DMS79 (cell line): ENCODE data around the gene OLFM2.
"Not testable (repeated sequence)": the region's sequence is repeated elsewhere in the genome, so short reads cannot be mapped to it uniquely, and the experiment has no call there.

Experiments used
- DNase-seq: peaks from one replicate; lab custom pipeline; 2025; lab: John Stamatoyannopoulos, UW

The OLFM2 gene

GRCh38 chr19:9861503-9861902, 74.8 kb downstream of the OLFM2 start:
- no peak for DNase-seq

DNA sequence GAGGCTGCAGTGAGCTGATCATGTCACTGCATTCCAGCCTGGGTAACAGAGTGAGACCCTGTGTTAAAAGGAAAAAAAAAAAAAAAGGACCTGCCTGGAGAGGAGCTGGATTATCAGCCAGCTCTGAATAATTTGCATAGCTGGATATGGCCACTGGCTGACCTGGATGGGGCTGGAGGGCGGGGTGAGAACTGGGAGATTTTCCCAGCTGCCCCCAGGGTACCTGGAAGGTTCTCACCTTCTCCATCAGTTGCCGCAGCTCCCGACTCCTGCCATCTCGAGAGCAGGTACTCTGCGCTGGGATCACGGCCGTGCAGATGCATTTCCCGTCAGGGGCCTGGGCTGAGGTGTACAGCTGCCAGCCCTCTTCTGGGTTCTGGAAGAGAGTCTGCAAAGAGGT, 75.9 kb downstream of the OLFM2 start:
- no peak for DNase-seq

GRCh38 chr19:9858766-9859165, 77.5 kb downstream of the OLFM2 start:
- DNase-seq, result no peak

DNA sequence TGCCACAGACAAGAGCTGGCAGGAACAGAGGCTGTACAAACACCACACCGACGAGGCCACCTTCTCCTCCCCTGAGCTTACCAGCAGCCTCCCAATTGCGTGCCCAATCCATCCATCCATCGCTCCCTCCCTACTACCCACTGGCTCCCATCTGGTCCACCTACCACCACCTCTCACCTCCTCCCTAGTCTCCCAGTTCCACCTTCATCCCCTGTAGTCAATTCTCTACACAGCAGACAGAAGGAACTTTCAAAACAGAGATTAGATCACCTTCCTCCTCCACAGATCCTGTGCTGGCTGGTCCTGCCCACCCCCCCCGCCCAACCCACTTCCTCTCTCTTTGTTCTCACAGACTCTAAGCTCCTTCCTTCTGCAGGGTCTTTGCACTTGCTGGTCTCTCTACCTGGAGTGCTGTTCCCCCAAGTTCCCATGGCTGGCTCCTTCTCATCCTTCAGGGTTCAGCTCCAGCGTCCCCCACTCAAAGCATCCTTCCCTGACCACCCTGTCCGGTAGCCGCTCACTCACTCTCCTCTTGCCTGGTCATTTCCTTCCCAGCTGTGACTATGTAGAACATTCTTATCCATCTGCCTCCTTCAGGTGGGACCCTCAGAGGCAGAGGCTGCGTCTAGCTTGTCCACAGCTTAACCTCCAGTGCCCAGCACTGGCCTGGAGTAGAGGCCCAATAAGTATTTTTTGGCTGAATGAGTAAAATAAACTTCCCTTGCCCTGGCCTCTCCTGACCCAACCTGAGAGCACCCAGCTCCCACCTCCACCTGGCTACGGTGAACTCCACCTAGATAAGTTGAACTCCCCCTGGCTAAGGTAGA, 78.2 kb downstream of the OLFM2 start:
- DNase-seq, result no peak

DNA sequence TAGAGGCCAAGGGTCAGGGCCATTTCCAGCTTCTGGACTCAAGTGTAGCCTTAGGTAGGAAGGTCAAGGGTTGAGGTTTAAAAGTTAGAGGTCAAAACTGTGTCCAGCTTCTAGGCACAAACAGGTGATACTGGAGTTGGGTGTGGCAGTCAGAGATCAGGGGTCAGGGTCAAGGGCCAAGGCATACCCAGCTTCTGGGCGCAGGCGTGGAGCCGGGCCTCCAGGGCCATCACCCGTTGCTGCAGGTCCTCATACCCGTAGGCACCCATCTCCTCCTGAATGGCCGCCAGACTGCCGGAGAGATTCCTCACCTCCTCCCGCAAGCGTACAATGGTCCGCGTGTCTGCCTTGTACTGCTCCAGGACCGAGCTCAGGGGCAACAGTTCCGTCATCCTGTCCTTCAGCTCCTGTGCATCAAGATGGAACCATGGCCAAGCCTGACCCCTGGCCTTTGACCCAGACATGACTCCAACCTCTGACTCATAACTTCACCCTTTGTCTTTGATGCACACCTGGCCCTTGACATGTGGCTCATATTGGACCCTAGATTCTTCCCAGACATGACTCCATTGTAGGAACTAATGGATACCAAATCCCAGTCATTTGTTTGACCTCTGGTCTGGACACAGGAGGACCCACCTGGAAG, 79.1 kb downstream of the OLFM2 start:
- DNase-seq, result no peak

- no peak for DNase-seq
Observed at GRCh38 chr19:9856609-9857008, 79.7 kb downstream of the OLFM2 start.

DNA sequence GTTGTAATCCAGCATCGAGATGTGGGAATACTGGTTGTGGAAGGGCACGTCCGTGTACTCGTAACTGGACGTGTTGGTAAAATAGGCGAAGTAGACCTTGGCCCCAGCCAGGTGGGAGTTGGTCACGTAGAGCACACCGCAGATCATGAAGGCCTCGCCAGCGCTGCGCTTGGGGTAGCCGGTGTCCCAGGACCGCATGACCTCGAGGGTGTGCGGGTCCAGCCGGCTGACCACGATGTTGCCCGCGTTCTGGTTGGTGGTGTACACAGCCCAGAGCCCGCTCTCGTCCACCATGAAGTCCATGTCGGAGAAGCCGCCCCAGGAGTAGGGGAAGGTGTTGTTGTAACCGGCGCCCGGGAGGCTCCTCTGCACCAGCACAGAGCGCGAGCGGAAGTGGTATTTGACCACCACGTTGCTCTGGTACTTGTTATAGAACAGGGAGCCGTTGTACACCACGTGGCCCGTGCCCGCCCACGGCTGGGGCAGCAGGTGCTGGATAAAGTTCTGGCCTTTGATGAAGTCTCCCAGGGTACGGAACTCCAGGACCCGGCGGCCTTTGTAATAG, 82.0 kb downstream of the OLFM2 start:
- DNase-seq, result no peak

DNA sequence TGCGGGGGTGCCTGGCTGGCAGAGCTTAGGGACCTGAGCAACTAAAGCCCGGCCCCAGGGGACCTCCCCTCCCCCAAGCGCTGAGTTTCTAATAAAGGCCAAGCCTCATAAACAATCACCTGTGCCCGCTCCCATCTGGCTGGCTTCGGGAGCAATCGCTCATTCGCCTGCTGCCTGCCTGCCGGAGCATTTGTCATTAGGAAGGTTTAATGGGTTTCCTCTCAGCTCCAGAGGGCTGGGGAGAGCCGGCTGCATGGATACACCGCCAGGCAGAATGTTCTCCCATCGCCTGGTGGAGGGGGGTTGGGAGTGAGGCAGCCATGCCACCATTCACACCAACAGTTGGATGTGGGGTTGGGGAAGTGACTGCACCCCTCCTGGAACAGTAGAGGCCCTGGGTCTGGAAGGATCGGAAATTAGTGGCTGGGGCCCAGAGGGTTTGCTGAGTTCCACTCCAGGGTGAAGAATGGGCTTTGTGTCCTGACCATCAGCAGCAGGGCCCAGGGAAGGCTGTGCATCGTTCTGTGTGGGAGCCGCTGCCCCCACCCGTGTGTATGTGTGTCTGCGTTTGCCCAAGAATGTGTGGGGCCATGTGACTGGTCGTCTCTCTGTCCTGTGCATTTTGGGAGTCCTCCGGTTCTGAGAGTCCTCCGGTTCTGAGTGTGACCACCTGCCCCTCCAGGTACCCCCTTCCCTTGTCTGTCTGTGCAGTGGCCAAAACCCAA, 85.9 kb downstream of the OLFM2 start:
- no peak for DNase-seq

DNA sequence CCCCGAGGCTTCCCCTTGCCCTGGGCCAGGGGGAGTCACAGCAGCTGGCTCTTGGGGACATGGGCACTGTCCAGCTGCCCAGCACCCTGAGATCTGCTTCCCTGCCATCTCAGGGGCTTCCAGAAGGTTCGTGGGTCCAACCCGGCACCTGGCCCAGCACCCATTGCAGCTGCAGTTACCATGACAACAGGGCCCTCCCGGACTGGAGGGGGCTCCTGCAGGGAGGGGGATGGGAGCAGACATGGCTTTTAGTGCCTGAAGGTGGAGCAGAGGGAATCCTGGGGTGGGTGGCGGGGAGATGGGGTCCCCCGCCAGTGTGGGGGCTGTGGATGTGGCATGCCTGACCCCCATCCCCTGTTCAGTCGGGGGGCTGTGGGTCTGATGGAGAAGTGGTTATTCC, 86.5 kb downstream of the OLFM2 start:
- no peak for DNase-seq

DNA sequence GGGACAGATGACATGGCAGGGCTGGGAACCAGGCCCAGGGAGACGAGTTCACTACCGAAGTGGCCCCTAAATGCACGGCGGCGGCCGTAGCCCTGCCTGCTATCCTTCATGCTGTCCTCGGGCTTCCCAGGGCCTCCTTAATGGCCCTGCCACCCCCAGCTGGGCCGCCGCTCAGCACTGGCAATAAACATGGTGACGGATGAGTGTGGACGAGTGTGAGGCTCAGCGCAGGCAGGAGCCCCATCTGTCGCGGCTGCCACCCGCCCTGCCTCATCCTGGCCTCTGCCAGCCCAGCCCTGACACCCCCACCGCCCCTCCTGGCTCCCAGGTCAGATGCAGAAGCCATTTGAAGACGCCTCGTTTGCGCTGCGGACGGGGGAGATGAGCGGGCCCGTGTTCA, 87.6 kb downstream of the OLFM2 start:
- no peak for DNase-seq

GRCh38 chr19:9848060-9848459, 88.3 kb downstream of the OLFM2 start:
- DNase-seq, result no peak

- DNase-seq, result no peak
Observed at GRCh38 chr19:9847087-9847671, 89.1 kb downstream of the OLFM2 start.

DNA sequence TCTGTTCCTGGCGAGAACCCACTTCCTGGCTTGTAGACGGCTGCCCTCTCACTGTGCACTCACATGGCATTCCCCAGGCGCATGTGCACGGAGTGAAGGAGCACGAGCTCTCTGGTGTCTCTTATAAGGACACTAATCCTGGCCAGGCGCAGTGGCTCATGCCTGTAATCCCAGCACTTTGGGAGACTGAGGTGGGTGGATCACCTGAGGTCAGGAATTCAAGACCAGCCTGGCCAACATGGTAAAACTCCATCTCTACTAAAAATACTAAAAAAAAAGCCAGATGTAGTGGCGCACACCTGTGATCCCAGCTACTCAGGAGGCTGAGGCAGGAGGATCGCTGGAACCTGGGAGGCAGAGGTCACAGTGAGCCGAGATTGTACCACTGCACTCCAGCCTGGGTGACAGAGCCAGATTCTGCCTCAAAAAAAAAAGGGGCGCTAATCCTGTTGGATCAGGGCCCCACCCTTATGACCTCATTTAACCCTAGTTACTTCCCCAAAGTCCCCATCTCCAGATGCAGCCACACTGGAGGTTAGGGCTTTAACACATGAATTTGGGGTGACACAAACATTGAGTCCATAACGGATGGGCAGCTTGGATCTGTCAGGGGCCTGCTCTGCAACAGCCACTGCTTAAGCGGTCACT, 92.6 kb downstream of the OLFM2 start:
- not testable (repeated sequence) for DNase-seq

GRCh38 chr19:9842834-9843625, 93.3 kb downstream of the OLFM2 start:
- DNase-seq, result no peak

DNA sequence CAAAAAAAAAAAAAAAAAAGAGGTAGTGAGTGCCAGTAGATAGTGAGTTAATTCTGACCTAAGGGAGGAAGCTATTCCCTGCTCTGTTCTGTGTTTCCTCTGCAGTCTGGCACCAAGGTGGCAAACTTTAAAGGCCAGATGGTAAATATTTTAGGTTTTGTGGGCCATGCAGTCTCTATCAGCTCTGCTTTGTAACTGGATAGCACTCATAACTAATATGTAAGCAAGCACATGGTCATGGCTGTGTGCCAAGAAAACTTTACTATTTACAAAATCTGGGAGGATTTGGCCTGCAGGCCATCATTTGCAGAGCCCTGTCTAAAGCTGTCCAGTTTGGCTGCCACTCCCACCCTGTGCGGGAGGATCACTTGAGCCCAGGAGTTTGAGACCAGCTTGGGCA, 96.9 kb downstream of the OLFM2 start:
- no peak for DNase-seq

GRCh38 chr19:9838324-9838723, 98.0 kb downstream of the OLFM2 start:
- DNase-seq, result no peak

- no peak for DNase-seq
Observed at GRCh38 chr19:9836021-9836420, 100.3 kb downstream of the OLFM2 start.

- no peak for DNase-seq
Observed at GRCh38 chr19:9835507-9835949, 100.8 kb downstream of the OLFM2 start.

GRCh38 chr19:9834726-9835506, 101.4 kb downstream of the OLFM2 start, which contains the start of gene PIN1:
PIN1 (plus strand) TSS chr19:9835318; CDS start chr19:9835345, 27 bp downstream.
- DNase-seq, result peak; percentile 94

GRCh38 chr19:9834307-9834725, 102.0 kb downstream of the OLFM2 start:
- DNase-seq, result no peak
